Raji (cell line): ENCODE data around the gene SZT2.

ENCODE experiments used
- POLR2A ChIP-seq: IDR thresholded peaks from 2 replicates; pipeline ENCODE4 v1.6.1; 2011; ENCODE audit warnings: low read depth, low read length, control low read depth; ENCODE audit not compliant: insufficient read depth

Gene SZT2

DNA sequence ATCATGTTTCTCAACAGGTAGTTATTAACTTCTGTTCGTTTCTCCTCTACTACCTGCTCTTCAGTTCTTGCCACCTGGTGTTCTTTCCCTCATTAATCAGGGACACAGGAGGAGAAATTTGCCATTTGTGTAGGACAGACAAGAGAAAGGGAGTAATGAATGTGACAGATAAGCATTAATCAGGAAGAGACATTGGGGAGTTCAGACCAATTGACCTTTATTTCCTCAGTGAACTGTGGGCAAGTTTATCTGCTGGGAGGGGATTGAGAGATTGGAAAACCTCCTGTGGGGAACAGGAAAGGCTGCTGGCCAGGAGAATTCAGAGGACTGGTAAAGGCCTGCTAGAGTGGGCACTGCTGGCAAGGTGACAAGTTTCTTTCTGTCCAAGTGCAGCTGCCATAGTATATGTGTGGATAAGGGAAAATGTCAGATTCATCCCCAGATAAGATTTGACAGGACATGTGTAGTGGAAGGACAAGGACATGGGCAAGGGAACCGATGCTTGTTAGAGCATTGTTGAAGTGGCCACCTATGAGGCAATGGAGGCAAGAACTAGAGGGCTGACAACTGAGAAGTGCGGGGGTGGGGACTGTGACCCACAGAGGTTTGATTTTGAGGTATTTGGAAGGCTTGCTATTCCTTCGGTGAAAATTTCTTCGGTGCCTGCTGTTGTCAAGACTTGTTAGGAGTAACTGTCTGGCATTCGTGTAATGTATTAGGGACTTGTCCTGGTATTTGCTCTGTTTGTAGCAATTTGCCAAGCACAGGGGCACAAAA is 12.6 kb downstream of the SZT2 start:
- TF ChIP-seq POLR2A, result no peak

DNA sequence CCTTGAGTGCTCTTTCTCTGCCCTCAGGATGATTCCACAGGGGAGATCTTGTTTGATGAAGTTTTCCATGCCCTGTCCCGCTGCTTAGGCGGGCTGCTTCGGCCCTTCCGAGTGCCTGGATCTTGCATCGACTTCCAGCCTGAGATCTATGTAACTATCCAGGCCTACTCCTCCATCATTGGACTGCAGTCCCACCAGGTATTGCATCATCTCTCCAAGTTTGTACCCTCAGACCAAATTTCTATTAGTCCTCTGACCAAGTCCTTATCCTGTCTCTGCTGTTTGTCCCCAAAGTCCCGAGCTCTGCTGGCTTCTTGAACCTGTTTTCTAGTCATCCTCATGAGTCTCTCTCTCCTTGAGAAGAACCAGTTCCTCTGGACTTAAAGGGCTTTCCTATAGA is 14.7 kb downstream of the SZT2 start:
- no peak for TF ChIP-seq POLR2A

- no peak for TF ChIP-seq POLR2A
Observed at GRCh38 chr1:43405219-43405875, 15.6 kb downstream of the SZT2 start.

DNA sequence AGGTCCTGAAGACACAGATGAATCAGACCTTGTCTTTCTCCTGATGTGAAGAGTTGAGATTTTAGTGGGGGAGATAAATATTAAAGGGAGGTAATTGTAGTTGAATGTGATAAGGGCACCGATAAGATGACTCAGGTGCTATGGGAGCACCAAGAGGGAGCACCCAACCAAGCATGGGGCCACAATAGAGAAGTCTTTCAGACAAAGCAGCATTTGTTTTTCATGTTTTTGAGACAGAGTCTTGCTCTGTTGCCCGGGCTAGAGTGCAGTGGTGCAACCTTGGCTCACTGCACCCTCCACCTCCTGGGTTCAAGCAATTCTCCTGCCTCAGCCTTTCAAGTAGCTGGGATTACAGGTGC is 16.2 kb downstream of the SZT2 start:
- no peak for TF ChIP-seq POLR2A

- no peak for TF ChIP-seq POLR2A
Observed at GRCh38 chr1:43410571-43410970, 20.9 kb downstream of the SZT2 start.

GRCh38 chr1:43414634-43415223 is 25.0 kb downstream of the SZT2 start:
- TF ChIP-seq POLR2A, result no peak

DNA sequence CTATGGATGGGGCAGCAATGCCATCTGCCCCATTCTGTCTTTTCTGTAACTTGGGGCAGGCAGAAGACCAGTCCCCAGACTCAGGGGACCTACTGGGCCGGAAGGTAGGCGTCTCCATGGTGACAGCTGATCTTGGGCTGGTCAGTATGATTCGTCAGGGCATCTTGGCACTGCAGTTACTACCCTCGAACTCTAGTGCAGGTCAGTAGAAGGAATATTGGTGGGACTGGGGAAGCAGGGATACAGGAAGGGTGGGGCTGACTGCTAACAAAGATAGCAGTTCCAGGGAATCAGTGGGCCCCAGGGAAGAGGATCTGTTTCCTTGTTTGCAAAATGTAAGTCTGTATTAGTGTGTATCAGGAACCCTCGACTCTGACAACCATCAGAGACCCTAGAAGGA is 26.2 kb downstream of the SZT2 start:
- no peak for TF ChIP-seq POLR2A

DNA sequence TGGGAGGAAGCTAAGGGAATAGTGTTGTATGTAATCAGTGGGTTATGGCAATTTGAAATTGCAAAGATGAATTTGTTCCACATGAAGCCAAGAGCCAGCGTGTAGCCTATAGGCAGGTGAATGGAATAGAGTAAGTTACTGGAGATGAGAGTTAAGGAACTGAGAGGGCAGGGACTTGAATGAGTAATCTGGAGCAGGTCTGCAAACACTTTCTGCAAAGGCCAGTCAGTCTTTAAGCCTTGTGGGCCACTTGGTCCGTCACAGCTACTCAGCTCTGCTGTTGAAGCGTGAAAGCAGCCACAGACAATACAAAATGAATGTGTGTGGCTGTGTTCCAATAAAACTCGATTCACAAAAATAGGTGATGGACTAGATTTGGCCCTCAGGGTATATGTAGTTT is 29.2 kb downstream of the SZT2 start:
- no peak for TF ChIP-seq POLR2A

DNA sequence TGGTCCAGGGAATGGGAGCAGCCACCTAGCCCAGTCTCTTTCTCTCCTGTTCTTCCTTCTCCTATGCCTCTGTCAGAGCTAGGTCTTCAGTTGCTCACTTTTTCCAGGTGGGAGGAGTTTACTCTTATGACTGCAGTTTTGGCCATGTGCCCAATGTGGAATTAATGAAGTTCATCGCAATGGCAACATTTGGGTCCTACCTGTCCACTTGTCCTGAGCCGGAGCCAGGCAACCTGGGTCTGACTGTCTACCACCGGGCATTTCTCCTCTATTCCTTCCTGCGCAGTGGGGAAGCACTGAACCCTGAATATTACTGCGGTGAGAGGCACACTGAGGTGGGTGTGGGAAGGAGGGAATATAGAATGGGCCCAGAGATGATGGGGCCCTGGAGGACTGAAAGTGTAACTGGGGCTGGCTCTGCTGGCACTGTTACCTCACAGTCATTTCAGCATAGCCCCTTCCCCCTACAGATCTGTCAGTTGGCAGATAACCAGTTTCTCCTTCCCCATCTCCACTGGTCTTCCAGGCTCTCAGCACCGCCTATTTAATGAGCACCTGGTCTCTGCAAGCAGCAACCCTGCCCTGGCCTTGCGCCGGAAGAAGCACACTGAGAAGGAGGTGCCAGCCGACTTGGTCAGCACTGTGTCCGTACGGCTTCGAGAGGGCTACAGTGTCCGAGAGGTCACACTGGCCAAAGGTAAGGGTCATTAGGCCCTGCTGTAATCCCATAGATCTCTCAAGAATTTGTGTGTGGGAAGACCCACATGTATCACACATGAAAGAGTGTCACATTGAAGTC is 30.1 kb downstream of the SZT2 start:
- TF ChIP-seq POLR2A, result no peak

DNA sequence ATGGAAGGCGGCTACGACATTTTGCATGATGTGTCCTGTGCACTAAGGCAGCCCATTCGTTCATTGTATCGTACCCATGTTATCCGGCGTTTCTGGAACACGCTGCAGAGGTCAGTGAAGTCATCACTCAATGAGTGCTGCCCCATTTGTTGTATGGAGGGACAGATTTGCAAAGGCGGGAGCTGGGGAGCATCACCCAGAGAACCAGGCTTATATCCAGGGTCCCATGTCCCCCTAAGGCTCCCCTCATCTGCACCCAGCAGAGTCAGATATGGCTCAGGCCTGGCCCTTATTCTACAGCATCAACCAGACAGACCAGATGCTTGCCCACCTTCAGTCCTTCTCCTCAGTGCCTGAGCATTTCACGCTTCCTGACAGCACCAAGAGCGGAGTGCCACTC is 31.2 kb downstream of the SZT2 start:
- TF ChIP-seq POLR2A, result no peak

GRCh38 chr1:43421396-43421795 is 31.7 kb downstream of the SZT2 start:
- TF ChIP-seq POLR2A, result no peak

GRCh38 chr1:43421976-43422750 is 32.5 kb downstream of the SZT2 start:
- no peak for TF ChIP-seq POLR2A

GRCh38 chr1:43422995-43423671 is 33.4 kb downstream of the SZT2 start:
- TF ChIP-seq POLR2A, result no peak
